Peyer's patch (tissue), 4 donors: ENCODE data around the gene SLC25A38. TPM values are rescaled to one million over a fixed set of nuclear protein-coding genes. Genes with fewer than 3 reads are reported as not detected.

ENCODE experiments used
- DNase-seq, 3 donors: peaks; one replicate each; pipeline ENCODE4 v3.0.0-alpha.2; 2017 to 2019
- H3K27ac ChIP-seq, 4 donors: fragments of 200-600 bp; sonication (generic); one replicate each; pipeline ENCODE4 v1.5.1; 2016 to 2019
- H3K27me3 ChIP-seq, 2 donors: fragments of 200-600 bp; sonication (generic); one replicate each; pipeline ENCODE4 v1.5.1; 2019
- H3K36me3 ChIP-seq, 3 donors: fragments of 200-600 bp; sonication (generic); one replicate each; pipeline ENCODE4 v1.5.1; 2016 to 2019
- H3K4me1 ChIP-seq, 4 donors: fragments of 200-600 bp; sonication (generic); one replicate each; pipeline ENCODE4 v1.5.1; 2016 to 2019
- H3K4me3 ChIP-seq, 4 donors: fragments of 200-600 bp; sonication (generic); 1 replicate in 3 of 4; 2 replicates in 1 of 4; pipeline ENCODE4 v1.5.1; 2016 to 2019; ENCODE audit warnings: mild to moderate bottlenecking in 1 of 4
- H3K9me3 ChIP-seq, 4 donors: fragments of 200-600 bp; sonication (generic); one replicate each; pipeline ENCODE4 v1.5.1; 2016 to 2019; ENCODE audit warnings: mild to moderate bottlenecking in 1 of 4
- CTCF ChIP-seq, 6 experiments: fragments of 450-650 bp in 4 of 6; fragments of 200-600 bp in 2 of 6; sonication (generic) in 1 of 6; IDR thresholded peaks; one replicate each; pipeline ENCODE4 v1.5.1; 2017 to 2019; ENCODE audit warnings: antibody characterized with exemption in 6 of 6, mild to moderate bottlenecking in 3 of 6, moderate library complexity in 1 of 6
- POLR2A ChIP-seq, 2 donors: fragments of 450-650 bp; IDR thresholded peaks; one replicate each; pipeline ENCODE4 v1.5.1; 2017; ENCODE audit warnings: antibody characterized with exemption in 2 of 2, mild to moderate bottlenecking in 2 of 2, moderate library complexity in 2 of 2
- small RNA-seq, 2 donors: library from RNA; depleted of rRNA; stranded (forward); fragments of <200 nt; gene quantifications; one replicate each; pipeline ENCODE3, GENCODE V24; 2016
- total RNA-seq, 4 donors: library from RNA; depleted of rRNA; stranded (reverse); fragments of >200 nt; gene quantifications; one replicate each; pipeline ENCODE4 v1.1.0, GENCODE V29; 2016

Gene SLC25A38
- total RNA-seq, 4 donors from 2014 or later = 15.8 to 35.5 (median 28.4) TPM

- no peaks in the 10 kb centered on the region for H3K27me3 ChIP-seq
- no peak overlapping the region for H3K4me3 ChIP-seq
- no peaks in the 10 kb centered on the region for H3K4me1 ChIP-seq
- no peak overlapping the region for H3K27ac ChIP-seq
- DNase-seq = no peak
- TF ChIP-seq POLR2A (IDR thresholded peaks at IDR 0.05) = no peak
- no peak for TF ChIP-seq CTCF (IDR thresholded peaks at IDR 0.05)
- no peaks in the 10 kb centered on the region for H3K36me3 ChIP-seq
- no peaks in the 10 kb centered on the region for H3K9me3 ChIP-seq
These were observed 60.4 kb downstream of the SLC25A38 start for GRCh38 chr3:39443530-39443929.

DNA sequence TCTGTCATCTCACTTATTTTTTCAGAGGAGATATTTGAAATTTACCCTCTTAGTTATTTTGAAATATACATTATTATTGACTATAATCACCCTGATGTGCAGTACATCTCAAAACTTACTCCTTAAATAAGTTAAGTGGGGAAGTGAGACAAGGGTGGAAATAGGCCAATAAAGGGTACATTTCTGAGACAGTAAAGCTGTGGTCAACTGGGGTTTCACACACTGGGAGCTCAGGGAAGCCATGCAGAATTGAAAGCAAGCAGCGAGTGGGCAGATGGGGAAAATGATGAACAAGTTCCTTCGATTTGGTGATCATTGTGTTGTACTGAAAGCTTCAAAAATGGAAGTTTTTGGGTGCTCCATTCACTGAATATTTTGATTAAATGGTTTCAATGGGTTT is 62.8 kb downstream of the SLC25A38 start:
- no peak for DNase-seq
- H3K4me1 ChIP-seq = no peaks in the 10 kb centered on the region
- TF ChIP-seq CTCF (IDR thresholded peaks at IDR 0.05) (no peak), POLR2A (IDR thresholded peaks at IDR 0.05) (no peak)
- H3K27ac ChIP-seq = no peak overlapping the region
- no peaks in the 10 kb centered on the region for H3K27me3 ChIP-seq
- H3K9me3 ChIP-seq = no peaks in the 10 kb centered on the region
- H3K4me3 ChIP-seq = no peak overlapping the region
- H3K36me3 ChIP-seq = no peaks in the 10 kb centered on the region

- H3K4me3 ChIP-seq = no peak overlapping the region
- TF ChIP-seq POLR2A (IDR thresholded peaks at IDR 0.05) (no peak), CTCF (IDR thresholded peaks at IDR 0.05) (no peak)
- no peaks in the 10 kb centered on the region for H3K27me3 ChIP-seq
- H3K9me3 ChIP-seq = no peaks in the 10 kb centered on the region
- no peaks in the 10 kb centered on the region for H3K36me3 ChIP-seq
- H3K27ac ChIP-seq = no peak overlapping the region
- no peaks in the 10 kb centered on the region for H3K4me1 ChIP-seq
- DNase-seq = no peak
These were observed 63.3 kb downstream of the SLC25A38 start for GRCh38 chr3:39446444-39446843.

Small RNAs within 50 kb of the gene (small RNA-seq; reads per million reads assigned to genes)
- 0 reads per million in 2 donors for gene SNORA6
- 0 reads per million in 2 donors for gene SNORA62

Other genes starting within 250 kb of the SLC25A38 start
- gene CSRNP1, start 229.8 kb upstream of the SLC25A38 start, total RNA-seq = 10 to 100 TPM; 19.0 to 40.5 (median 29.4) TPM
- gene XIRP1, start 190.8 kb upstream of the SLC25A38 start, total RNA-seq = under 1 TPM in 1 of 4 donors, not detected in 3; 0.76 TPM
- not detected for gene CX3CR1, start 103.3 kb upstream of the SLC25A38 start, total RNA-seq
- gene CCR8, start 53.7 kb upstream of the SLC25A38 start, total RNA-seq = not detected
- gene RPSA, start 23.4 kb downstream of the SLC25A38 start, total RNA-seq = 1,000 to 10,000 TPM in 1 of 4 donors, 100 to 1,000 TPM in 3; 298 to 1,413 (median 477) TPM
- gene MOBP, start 84.3 kb downstream of the SLC25A38 start, total RNA-seq = not detected